Mononuclear cell (primary cell): Measurements from ENCODE around the gene PTPRN2. TPM values are rescaled to one million over a fixed set of nuclear protein-coding genes. Genes with fewer than 3 reads are reported as not detected.

Source experiments
- H3K27me3 ChIP-seq: 2 replicates; pipeline ENCODE4 v1.6.0; 2011; ENCODE audit warnings: low read length, control low read depth; ENCODE audit not compliant: insufficient read depth
- H3K4me1 ChIP-seq: 2 replicates; pipeline ENCODE4 v1.5.1; 2011; ENCODE audit warnings: mild to moderate bottlenecking, low read length, control low read depth; ENCODE audit not compliant: insufficient read depth
- H3K4me3 ChIP-seq: 2 replicates; pipeline ENCODE4 v1.5.1; 2011; ENCODE audit warnings: mild to moderate bottlenecking, low read length, moderate library complexity
- H3K9me3 ChIP-seq: 2 replicates; pipeline ENCODE4 v1.5.1; 2011; ENCODE audit warnings: low read depth, mild to moderate bottlenecking, control low read depth, low read length
- total RNA-seq: library from RNA; depleted of rRNA; stranded (reverse); fragments of >200 nt; gene quantifications from one replicate; pipeline ENCODE4 v1.2.3, GENCODE V29; 2012

Gene PTPRN2
- total RNA-seq, 1 donor: 0.31 TPM

DNA sequence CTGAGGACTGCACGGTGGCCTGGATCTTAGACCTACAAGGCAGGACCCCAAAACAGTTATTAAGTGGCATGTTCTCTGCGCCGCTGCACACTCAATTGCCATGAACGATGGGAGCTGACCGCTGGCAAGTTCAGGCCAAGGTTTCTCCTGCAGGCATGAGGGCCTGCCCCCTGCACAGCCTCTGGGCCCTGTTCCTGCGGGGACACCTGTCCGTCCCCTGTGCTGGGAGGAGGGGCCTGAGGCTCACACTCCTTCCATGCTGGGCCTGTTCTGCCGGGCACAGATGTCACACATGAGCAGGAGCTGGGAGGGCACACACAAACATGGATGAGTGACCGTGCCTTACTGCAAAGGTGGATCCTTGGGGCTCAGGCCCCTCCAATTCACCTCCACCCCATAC lies 90.0 kb downstream of the PTPRN2 start:
- no peak overlapping the region for H3K4me3 ChIP-seq
- no peaks in the 10 kb centered on the region for H3K27me3 ChIP-seq
- no peaks in the 10 kb centered on the region for H3K4me1 ChIP-seq
- no peaks in the 10 kb centered on the region for H3K9me3 ChIP-seq

DNA sequence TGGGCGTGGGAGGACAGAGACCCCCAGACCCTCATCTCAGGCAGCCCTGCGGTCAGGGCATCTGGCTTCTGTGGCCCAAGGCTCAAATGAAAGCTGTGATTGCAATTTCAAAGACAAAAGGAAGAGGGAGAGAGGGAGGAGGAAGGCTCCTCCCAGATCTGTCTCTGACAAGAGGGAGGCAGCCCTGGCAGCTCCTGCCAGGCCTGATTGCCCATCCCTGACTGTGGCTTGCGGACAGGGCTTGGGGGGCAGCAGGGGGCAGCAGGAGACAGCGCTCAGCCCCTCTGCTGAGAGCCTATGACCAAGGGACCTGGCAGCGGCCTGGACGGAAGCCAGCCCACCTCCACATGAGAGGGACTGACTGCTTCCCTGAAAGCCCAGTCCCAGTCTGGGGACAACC lies 91.8 kb downstream of the PTPRN2 start:
- H3K4me3 ChIP-seq: no peak overlapping the region
- no peaks in the 10 kb centered on the region for H3K4me1 ChIP-seq
- no peaks in the 10 kb centered on the region for H3K27me3 ChIP-seq
- H3K9me3 ChIP-seq: no peaks in the 10 kb centered on the region

DNA sequence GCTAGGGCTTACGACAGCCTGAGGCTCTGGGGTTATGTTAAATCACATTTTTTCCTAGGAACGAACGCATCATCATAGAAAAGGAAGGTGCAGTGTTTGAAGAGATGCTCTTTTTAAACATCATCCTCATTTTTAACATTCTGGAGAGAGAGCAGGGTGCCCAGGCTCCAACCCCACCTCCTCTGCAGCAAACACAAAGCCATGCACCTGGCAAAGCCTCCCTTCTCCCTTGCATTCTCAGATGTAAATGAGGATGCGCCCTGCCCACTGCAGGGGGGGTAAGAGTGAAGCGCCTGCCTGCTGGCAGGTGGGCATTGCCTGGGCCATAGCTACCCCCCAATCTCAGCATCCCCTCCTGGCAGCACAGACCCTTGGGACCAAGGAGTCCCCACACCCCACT lies 92.4 kb downstream of the PTPRN2 start:
- Histone ChIP-seq H3K27me3 (no peaks in the 10 kb centered on the region), H3K9me3 (no peaks in the 10 kb centered on the region), H3K4me1 (no peaks in the 10 kb centered on the region), H3K4me3 (no peak overlapping the region)

DNA sequence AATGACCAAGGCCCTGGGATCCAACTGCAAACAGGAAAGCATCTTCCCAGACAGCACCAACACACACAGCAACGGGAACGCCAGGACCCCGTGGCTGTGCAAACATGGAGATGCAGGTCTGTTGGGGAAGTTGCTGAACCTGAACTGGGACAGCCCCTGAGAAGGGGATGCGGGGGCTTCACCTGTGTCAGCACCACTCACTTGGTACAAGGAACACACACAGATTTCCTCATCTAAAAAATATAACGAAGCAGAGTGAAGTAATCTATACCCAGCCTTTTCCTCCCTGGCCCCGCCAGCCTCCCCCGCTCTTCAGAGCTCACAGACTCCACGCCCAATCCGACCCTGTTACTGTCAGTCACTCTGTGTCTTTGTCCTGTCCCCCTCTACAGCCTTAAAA lies 93.0 kb downstream of the PTPRN2 start:
- no peaks in the 10 kb centered on the region for H3K4me1 ChIP-seq
- H3K9me3 ChIP-seq: no peaks in the 10 kb centered on the region
- no peak overlapping the region for H3K4me3 ChIP-seq
- H3K27me3 ChIP-seq: no peaks in the 10 kb centered on the region

DNA sequence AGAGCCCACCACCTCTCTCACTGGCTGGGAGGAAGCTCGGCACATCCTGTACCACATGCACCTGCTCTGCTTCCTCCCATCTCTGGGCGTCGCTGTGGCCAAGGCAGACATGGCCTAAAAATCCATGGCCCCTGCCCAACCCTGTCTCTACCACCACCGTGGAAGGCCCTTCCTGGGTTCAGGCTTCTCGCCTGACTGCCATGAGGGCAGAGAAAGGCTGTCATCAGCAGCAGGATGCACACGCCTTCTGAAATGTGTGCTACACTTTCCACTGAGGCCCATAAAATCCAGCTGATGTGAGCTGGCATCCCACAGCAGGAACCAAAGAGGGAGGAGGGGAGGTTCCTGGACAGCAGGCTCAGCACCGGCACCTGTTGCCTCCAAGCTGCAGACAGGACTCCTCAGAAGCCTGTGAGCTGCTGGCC lies 93.4 kb downstream of the PTPRN2 start:
- H3K4me1 ChIP-seq: no peaks in the 10 kb centered on the region
- H3K27me3 ChIP-seq: no peaks in the 10 kb centered on the region
- H3K4me3 ChIP-seq: no peak overlapping the region
- no peaks in the 10 kb centered on the region for H3K9me3 ChIP-seq

DNA sequence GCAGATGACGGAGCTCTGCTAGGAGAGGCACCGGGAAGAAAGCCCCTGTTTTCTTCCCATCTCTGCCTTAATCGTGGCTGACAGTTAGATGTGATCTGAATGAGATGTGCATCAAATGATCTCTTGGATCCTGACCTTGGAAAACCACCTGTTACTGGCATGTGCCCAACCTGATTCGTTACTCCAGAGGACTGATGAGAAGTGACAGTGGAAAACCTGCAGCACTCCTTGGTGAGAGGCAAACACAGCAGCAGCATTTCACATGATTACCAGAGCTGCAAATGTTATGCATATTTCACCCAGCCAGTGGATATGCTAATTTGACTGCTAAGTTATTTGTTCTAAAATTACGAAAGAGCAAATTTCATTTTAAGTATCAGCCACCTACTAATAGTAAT lies 95.3 kb downstream of the PTPRN2 start:
- Histone ChIP-seq H3K9me3 (no peaks in the 10 kb centered on the region), H3K27me3 (no peaks in the 10 kb centered on the region), H3K4me3 (no peak overlapping the region), H3K4me1 (no peaks in the 10 kb centered on the region)

DNA sequence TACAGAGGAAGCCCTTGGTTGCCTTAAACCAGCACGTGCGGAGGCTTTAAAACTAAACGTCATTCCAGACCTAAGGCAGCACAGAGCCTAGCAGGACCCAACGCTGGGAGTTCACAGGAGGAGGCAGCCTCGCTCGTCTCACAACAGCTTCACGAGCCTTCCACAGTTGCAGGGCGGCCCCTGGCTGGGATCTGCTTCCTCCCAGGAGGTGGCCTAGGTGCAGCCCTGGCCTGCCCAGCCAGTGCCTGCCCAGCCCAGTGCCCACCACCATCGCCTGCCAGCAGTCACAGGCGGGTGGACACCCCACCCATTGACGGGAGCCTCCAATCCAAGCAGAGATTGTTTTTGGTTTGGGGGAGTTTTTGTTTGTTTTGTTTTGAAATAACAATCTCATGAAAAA lies 96.5 kb downstream of the PTPRN2 start:
- no peaks in the 10 kb centered on the region for H3K9me3 ChIP-seq
- no peaks in the 10 kb centered on the region for H3K4me1 ChIP-seq
- no peaks in the 10 kb centered on the region for H3K27me3 ChIP-seq
- no peak overlapping the region for H3K4me3 ChIP-seq

DNA sequence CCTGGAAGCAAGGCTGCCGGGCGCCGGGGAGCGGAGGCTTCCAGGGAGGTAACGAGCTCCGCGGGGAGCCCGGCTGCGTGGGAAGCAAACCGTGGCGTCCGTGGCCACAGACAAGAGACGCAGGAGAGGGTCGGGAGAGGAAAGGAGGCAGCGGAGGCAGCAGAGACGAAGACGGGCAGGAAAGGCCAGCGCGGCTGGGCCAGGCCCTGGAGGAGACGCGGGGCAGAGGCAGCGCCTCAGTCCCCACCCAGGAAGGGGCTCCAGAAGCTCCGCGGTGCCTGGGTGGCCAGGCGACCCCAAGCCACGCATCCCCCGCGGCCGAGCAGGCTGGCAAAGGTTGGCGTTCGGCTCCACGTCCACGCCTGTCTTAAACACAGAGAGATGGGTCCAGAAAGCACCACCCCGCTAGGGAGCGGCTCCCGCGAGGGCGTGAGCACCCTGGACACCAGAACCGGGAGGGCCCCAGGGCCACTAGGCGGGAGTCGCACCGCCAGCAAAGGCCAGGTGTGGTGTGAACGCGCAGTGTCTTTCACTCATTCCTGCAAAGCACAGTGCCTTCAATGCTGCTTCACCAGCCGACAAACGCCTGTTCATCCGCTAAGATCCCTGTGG lies 97.3 kb downstream of the PTPRN2 start:
- Histone ChIP-seq H3K27me3 (no peaks in the 10 kb centered on the region), H3K4me3 (no peak overlapping the region), H3K9me3 (no peaks in the 10 kb centered on the region), H3K4me1 (no peaks in the 10 kb centered on the region)

DNA sequence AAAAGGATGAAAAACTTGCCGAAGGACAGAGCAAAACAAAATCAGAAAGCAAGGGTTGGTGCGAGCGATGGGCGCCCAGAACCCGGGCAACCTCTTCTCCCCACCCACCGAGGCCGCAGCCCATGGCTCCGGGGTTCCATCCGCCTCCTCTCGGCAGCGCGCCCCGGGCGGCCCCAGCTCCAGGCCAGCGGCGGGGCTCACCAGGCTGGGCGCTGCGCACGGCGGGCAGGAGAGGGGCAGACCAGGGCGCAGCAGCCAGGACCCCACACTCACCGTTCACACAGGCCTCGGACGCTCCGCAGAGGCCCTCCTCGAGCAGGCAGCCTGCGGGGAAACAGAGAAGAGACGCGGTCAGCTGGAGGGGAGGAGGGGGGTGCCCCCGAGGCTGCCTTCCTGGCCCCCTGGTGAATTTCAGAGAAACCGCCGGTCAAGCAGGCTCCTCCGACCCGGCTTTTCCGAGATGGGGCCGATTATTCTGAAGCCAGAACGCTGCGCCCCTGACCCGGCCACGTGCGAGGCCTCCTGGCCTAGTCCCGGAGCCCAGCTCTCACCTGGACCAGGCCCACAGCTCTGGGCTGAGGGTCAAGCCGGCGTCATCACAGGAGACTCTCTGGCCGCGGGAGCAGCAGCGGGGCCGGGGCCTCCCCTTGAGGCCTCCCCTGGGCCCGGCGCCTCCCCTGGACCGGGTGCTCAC lies 98.0 kb downstream of the PTPRN2 start:
- Histone ChIP-seq H3K4me3 (no peak overlapping the region), H3K4me1 (no peaks in the 10 kb centered on the region), H3K9me3 (no peaks in the 10 kb centered on the region), H3K27me3 (no peaks in the 10 kb centered on the region)

DNA sequence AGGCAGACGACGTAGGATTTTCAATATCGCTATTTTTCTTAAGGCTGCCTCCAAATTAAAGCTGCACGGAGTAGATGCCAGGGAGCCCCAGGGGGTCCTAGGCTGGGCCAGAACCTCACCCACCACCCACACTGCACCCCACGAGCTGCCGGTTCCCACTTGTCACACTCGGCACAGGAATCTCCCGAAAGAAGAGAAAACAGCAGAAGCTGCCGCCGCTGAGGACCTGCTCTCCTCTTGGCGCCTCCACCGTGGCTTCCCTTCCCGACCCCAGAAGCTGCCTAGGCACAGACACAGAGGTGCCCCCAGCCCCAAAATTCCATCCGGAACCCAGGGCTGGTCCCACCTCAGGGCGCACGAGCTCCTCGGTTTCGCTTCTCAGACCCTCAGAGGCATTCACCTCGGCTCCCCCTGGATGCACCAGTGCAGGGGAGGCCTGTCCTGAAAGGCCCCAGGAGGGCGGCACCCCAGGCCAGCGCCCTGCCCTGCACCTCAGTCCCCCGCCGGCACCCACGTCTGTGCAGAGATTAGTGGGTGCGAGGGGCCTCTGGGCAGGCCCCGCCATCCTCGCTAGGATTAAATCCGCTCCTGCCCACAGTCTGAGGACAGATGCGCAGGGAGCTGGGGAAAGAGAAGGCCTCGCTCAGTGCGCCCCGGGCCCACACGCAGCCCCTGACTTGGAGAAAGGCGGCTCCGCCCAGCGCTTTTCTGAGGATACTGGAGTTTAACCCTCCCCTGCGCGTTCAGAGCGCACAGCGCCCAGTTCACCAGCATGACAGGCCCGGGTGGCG lies 99.2 kb downstream of the PTPRN2 start:
- Histone ChIP-seq H3K27me3 (no peaks in the 10 kb centered on the region), H3K4me1 (no peaks in the 10 kb centered on the region), H3K4me3 (no peak overlapping the region), H3K9me3 (no peaks in the 10 kb centered on the region)

DNA sequence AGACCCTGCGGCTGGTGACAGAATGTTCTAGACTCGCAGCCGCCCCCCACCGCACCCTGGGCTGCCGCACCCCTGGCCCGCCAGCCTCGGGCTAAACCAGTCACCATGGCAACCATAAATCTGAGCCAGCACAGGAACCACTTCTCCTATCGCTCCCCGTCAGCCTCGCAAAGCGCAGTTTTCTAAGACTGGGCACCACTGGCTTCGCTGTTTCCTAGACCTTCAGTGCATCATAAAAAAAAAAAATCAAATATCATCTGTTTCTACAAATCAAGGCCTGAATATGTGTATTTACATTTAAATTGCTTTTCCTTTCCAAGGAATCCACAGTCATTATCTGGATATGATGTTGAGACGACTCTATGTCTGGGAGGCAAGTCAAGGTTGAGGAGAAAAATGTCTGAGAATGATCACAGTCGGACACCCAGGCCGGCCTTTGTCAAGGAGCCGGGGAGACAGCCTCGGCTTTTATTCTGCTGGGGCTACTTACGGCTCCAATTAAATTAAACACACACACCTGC lies 99.9 kb downstream of the PTPRN2 start:
- no peaks in the 10 kb centered on the region for H3K4me1 ChIP-seq
- H3K4me3 ChIP-seq: no peak overlapping the region
- no peaks in the 10 kb centered on the region for H3K27me3 ChIP-seq
- no peaks in the 10 kb centered on the region for H3K9me3 ChIP-seq

DNA sequence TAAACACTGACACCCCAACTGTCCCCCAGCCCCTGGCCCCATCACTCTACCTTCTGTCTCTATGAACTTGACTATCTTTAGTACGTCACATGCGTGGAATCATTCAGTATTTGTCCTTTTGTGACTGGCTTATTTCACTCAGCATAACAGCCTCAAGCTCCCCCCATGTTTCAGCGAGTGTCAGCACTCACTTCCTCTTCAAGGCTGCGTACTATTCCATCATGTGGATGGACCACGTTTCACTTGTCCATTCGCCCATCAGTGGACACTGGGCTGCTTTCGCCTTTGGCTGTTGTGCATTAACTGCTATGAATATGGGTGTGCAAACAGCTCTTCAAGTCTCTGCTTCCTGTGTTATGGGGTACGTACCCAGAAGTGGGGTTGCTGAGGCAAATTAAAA lies 100.7 kb downstream of the PTPRN2 start:
- Histone ChIP-seq H3K9me3 (no peaks in the 10 kb centered on the region), H3K27me3 (no peaks in the 10 kb centered on the region), H3K4me1 (no peaks in the 10 kb centered on the region), H3K4me3 (no peak overlapping the region)

DNA sequence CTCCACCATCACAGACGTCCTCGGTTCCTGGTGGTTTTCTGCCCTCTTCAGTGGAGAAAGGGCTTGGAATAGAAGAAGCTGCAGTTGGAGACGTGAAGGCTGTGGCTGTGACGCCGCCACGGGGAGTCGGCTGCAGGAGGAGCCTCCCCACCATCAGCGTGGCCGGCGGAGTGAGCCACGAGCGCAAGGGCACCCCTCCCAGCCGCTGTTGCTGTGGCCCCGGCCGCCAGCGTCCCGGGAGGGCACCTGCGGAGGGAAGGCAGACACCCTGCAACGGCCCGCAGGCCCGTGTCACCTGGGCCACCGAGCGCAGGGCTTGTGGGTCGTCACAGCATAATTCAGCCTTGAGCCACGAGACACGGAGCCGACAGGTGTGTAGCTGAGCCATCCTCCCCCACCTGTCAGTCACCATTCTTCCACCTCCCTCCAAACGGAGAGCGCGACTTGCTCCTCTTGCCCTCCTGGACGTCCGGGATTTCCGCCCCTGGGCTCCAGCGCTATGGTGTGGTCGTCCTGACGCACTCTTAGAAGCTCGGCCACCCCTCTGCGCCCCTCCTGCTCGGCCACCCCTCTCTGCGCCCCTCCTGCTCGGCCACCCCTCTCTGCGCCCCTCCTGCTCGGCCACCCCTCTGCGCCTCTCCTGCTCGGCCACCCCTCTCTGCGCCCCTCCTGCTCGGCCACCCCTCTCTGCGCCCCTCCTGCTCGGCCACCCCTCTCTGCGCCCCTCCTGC lies 102.7 kb downstream of the PTPRN2 start:
- Histone ChIP-seq H3K4me1 (no peaks in the 10 kb centered on the region), H3K4me3 (no peak overlapping the region), H3K9me3 (no peaks in the 10 kb centered on the region), H3K27me3 (no peaks in the 10 kb centered on the region)

DNA sequence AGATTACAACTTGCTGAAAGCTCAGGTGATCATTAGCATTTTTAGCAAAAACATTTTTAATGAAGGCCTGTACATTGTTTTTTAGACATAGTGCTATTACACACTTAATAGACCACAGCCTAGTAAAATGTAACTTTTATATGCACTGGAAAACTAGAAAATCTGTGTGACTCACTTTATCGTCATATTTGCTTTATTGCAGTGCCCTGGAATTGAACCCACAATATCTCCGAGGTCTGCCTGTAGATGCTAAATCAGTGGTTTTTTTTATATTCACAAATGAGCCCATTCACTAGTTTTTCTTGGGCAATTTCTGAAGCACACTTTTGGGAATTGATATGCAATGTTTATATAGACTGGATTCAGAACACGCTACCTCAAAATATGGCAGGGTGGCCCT lies 105.1 kb downstream of the PTPRN2 start:
- Histone ChIP-seq H3K27me3 (no peaks in the 10 kb centered on the region), H3K4me3 (no peak overlapping the region), H3K9me3 (no peaks in the 10 kb centered on the region), H3K4me1 (no peaks in the 10 kb centered on the region)

DNA sequence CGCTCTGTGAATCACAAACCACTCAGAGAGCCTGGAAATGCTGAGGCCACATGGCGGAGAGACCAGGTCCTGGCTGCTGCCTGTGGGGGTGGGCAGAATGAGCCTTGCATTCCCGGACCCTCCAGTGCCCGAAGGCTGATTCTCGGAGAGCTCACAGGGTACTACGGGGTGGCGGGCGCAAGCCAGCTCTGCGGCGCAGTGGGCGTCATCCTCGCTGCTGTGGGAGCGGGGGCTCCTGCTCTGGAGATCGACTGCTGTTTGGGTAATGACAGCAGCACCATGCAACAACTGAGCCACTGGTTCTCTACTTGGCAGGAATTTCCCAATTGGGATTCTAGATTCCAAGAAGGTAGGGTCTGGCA lies 108.0 kb downstream of the PTPRN2 start:
- no peaks in the 10 kb centered on the region for H3K27me3 ChIP-seq
- H3K4me3 ChIP-seq: no peak overlapping the region
- H3K4me1 ChIP-seq: no peaks in the 10 kb centered on the region
- no peaks in the 10 kb centered on the region for H3K9me3 ChIP-seq
